ENCODE data around the gene CNN2.
A peak's percentile ranks its signal among the peaks of the same experiment; 100 is the strongest.

GRCh38 chr19:1001538-1002166, 24.8 kb upstream of the CNN2 start:
- TF ChIP-seq CTCF (IDR thresholded peaks at IDR 0.05; ENCODE audit: low read depth, low read length, missing input control) (peak; percentile 77), RXRA (IDR thresholded peaks at IDR 0.05) (no peak), MAX (IDR thresholded peaks at IDR 0.05) (no peak), TAF1 (conservative IDR thresholded peaks at IDR 0.05) (no peak), SP1 (IDR thresholded peaks at IDR 0.05) (no peak), REST (IDR thresholded peaks at IDR 0.05) (no peak), RAD21 (IDR thresholded peaks at IDR 0.05) (peak; percentile 80 to 87), EGR1 (IDR thresholded peaks at IDR 0.05; ENCODE audit: low read depth in 2 of 2) (no peak), ZBTB33 (IDR thresholded peaks at IDR 0.05) (no peak)

All from liver (tissue), 3 donors.